ENCODE data around the gene RNPC3.
"Not testable (repeated sequence)": the region's sequence is repeated elsewhere in the genome, so short reads cannot be mapped to it uniquely, and the experiment has no call there.

The RNPC3 gene

DNA sequence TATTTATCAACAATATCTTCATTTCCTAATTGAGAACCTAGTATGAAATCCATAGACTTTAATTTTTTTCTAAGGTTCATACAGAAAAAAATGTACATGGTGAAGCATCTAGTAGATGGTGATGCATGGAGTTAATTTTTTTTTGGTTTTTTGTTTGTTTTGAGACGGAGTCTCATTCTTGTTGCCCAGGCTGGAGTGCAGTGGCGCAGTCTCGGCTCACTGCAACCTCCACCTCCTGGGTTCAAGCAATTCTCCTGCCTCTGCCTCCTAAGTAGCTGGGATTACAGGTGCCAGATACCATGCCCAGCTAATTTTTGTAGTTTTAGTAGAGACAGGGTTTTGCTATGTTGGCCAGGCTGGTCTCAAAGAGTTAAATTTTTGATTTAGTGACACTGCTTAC lies 35.6 kb downstream of the RNPC3 start:
- DNase-seq = not testable (repeated sequence)

DNA sequence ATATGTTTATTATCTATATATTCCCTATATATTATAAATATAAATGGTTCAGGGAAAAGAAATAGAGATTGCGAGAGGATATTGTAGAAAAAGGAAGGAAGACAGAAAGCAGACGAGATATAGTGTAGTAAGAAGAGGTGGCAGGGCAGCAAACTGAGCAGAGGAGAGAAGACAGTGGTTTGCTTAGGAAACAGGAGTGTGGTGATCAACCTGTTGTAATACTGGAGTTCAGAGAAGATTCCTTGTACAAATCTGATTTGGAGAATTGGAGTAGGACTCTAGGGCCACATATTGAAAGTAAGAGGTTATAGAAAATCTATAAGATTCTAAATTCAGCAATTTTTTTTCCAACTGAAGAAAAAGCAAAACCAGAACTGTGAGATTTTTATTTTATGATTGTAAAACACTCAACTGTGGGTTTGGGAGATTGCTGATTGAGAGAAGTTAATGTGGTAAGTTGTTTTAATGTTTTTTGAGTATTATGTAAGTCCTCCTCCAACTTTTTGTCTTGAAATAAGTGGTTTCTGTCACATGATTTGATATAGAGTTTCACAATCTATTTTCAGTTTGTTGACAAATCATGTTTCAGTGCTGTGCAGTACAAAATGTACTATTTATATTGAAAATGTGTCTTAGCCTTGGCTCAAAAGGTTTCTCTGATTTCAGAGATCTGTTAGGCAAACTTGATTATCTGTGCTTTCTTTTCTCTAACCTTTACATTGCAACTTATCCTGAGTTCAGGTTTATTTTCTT lies 36.3 kb downstream of the RNPC3 start:
- DNase-seq = no peak

DNA sequence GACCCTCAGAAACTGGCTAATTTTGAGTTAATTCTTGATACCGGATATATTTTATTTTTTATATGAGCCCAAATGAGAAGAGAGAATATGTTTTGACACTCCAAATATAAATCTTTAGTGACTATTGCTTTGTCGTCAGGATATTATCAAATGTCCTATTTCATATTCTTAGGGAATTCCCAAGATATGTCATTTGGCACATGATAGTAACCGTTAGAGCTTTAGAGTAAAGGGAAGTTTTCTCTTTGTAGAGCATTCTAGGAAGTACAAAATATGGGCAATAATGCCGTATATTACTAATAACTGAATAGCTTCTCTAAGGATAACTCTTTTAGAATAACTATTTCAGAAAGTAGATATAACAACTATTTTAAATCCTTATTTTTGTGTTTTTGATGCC lies 37.6 kb downstream of the RNPC3 start:
- DNase-seq = no peak

DNA sequence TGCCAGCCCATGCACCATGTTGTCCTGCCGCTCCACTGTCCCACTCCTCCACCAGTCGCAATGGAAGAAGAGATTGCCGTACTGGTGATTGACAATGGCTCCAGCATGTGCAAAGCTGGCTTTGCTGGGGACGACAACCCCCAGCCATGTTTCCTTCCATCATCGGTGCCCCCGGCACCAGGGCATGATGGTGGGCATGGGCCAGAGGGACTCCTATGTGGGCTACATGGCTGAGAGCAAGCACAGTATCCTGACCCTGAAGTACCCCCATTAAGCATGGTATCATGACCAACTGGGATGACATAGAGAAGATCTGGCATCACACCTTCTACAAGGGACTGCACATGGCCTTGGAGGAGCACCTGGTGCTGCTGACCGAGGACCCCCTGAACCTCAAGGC lies 44.0 kb downstream of the RNPC3 start:
- DNase-seq = no peak

DNA sequence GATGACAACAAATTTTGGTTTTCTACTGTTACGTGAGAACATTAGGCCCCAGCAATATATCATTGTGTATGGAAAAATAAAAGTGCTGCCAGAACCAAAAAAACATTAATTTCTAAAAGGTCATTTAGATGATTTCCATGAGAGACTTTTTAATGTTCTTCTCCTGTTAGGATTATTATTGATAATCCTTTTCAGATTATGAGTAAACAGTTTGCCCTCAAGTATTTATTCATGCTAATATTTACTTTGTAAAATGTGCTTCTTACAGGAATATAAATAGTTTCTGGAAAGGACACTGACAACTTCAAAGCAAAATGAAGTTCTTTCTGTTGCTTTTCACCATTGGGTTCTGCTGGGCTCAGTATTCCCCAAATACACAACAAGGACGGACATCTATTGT lies 45.8 kb downstream of the RNPC3 start, which contains the start of gene AMY2B:
AMY2B (plus strand) TSS at position 301 of the 400 bp plus-strand sequence; CDS start at position 315, 14 bp downstream.
- not testable (repeated sequence) for DNase-seq

DNA sequence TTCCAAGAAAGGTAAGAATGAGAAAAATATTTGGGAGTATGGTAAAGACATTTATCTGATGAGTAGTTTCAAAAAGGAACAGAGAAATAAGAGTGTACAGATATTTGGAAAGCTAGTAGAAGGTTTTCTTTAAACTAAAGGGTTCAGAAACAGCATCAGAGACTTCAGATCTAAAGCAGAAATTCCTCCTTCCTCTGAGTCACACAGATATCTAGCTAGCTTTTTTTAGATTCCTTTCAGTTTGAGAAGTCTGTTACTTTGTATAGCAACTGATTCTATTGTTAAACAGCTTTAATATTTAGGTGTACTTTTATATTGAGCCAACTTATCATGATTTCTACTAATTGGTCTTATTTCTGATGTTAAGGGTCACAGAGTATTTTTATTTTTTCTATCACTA lies 50.6 kb downstream of the RNPC3 start:
- DNase-seq = no peak

DNA sequence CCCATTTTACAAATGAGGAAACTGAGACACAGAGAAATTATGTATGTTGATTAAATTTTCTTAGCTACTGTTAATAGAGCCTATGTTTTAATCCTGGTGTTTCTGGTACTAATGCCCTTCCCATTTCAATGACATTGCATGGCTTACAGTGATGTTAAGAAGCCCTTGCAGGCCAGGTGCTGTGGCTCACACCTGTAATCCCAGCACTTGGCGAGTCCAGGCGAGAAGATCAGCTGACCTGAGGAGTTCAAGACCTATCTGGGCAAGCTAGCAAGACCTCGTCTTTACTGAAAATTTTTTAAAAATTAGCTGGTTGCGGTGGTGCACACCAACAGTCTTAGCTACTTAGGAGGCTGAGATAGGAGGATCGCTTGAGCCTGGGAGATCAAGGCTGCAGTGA lies 51.3 kb downstream of the RNPC3 start:
- DNase-seq = not testable (repeated sequence)

DNA sequence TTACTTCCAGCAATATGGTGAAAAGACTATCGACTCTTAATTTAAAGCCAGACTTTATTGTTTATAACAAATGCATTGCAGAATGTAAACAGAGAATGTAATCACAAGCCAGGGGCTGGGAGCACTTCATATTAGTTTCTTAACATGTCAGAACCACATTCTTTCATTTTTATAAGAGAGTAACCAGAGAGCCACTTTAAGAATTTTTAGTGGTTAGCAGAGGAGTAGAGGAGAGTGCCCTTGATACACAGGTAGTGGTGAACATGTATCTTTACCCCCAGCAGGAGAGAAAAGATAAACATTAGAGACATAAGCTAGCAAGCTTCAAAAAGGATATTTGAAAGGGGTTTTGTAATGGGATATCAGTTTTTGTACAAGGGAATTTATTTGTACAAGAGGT lies 57.0 kb downstream of the RNPC3 start:
- no peak for DNase-seq

DNA sequence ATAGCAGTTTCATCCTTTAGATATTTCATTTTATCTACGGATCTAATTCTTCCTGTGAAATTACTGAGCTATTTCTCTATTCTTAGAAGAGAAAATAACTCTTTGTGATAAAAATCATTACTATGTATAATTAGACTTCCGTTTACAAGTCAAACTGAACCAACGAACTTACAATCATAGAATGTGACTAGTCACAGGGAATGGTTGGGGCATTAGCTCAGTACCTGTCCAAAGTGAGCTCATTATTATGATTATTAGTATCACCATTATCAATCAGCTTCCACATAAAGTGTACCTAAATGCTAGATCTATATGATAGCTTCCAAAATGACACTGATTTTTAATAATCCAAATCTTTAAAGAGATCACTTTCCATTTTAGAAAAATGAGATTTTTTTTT lies 58.4 kb downstream of the RNPC3 start:
- DNase-seq = no peak

DNA sequence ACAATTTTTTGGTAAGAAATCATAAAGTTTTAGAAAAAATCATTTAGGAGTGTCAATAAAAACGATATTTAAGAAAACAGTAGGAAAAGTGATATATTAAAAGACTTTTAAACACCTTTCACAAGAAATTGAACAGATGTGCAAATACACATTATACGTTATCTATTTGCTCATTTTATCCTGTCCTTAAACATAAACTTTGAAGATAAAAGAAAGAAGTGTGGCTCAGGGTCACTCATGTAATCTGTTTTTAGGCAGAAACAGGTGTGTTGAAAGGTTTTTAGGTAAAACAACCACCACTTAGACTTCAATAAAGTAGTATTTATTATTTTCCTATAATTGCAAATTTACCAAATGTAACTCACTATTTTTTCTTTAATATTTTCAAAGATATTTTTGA lies 59.0 kb downstream of the RNPC3 start:
- no peak for DNase-seq

DNA sequence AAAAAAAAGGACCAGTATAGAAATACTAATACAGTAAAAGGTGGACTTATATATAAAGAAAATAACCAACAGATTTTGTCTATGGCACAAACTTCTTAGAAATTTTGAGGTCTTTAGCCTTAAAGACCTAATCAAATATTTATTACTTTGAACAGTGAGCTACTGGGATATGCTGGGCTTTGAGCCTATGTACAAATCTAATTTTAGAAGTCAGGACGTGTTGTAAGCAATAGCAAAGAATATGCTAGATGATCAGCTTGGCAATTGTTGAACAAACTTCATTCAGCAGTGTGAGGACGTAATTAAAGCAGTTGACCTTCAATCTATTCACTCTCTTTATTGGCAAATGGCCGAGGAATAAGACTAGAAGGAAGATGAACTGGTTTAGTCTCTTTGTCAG lies 77.2 kb downstream of the RNPC3 start:
- DNase-seq = not testable (repeated sequence)

All from effector CD4-positive, alpha-beta T cell (primary cell).